HepG2 (cell line): ENCODE data around the gene TTLL8. TPM values are rescaled to one million over a fixed set of nuclear protein-coding genes. Genes with fewer than 3 reads are reported as not detected.

Source experiments
- ATAC-seq: fragments of 200-7000 bp; cut with Tn5 transposase; 3 replicates; pipeline ENCODE4 v1.9.1; 2020; ENCODE audit warnings: mild to moderate bottlenecking, moderate library complexity
- BruUV-seq: library from RNA; stranded (reverse); fragments of 400-500 nt; replicated peaks from 2 replicates; lab custom pipeline; 2021; lab: Mats Ljungman, UMichigan
- CTCF ChIA-PET: fragments of 300-600 bp; formaldehyde crosslinking; extraction: SDS; loops from one replicate; lab custom pipeline; 2021; ENCODE audit warnings: low total read pairs, inconsistent platforms, low intra/inter-chr PET ratio; lab: Yijun Ruan, JAX
- POLR2A ChIA-PET: fragments of 350-600 bp; sonication (Branson Sonifier 250); formaldehyde crosslinking; loops from one replicate; lab custom pipeline; 2020; ENCODE audit warnings: antibody characterized with exemption, inconsistent platforms; lab: Yijun Ruan, JAX
- DNase-seq: peaks from one replicate; pipeline ENCODE4 v3.0.0-alpha.2; 2015; ENCODE audit warnings: low spot score
- FAIRE-seq: peaks from 3 replicates; lab custom pipeline; 2011; peaks lifted over from hg19 to GRCh38; lab: Jason Lieb, UNC
- H2AFZ ChIP-seq: one replicate; pipeline ENCODE4 v1.6.1; 2011; ENCODE audit warnings: low read length, inconsistent platforms
- H3K27ac ChIP-seq: fragments of 300-600 bp; 3 replicates; pipeline ENCODE4 v1.8.0; 2011; ENCODE audit warnings: mixed run types, mild to moderate bottlenecking, mixed read lengths, low read length, inconsistent platforms; ENCODE audit not compliant: insufficient read depth; ENCODE audit errors: extremely low read length
- H3K27me3 ChIP-seq, 2 experiments: fragments of 200-600 bp in 1 of 2; 2 replicates in 1 of 2; 3 replicates in 1 of 2; pipeline versions ENCODE4 v1.6.0 to v1.8.0; 2011; ENCODE audit warnings: low read length in 2 of 2, mild to moderate bottlenecking in 2 of 2, moderate library complexity in 2 of 2, inconsistent platforms in 1 of 2; ENCODE audit not compliant: insufficient read depth in 2 of 2, control insufficient read depth in 1 of 2
- H3K36me3 ChIP-seq, 2 experiments: fragments of 200-600 bp in 1 of 2; replicated peaks in 1 of 2; 2 replicates in 1 of 2; 3 replicates in 1 of 2; pipeline versions ENCODE4 v1.5.1 to v1.8.0; 2011; ENCODE audit warnings: low read length in 2 of 2, inconsistent platforms in 1 of 2; ENCODE audit not compliant: insufficient read depth in 2 of 2, control insufficient read depth in 1 of 2
- H3K4me1 ChIP-seq: 2 replicates; pipeline ENCODE4 v1.5.1; 2012; ENCODE audit warnings: low read length, inconsistent platforms; ENCODE audit not compliant: insufficient read depth
- H3K4me2 ChIP-seq: 2 replicates; pipeline ENCODE4 v1.6.0; 2011; ENCODE audit warnings: low read depth, low read length, inconsistent platforms
- H3K4me3 ChIP-seq, 3 experiments: fragments of 200-600 bp in 1 of 3; sonication (generic), shearing (Covaris generic) in 1 of 3; replicated peaks in 1 of 3; 2 replicates each; pipeline ENCODE4 v1.5.1; 2011 to 2016; ENCODE audit warnings: low read length in 3 of 3, inconsistent platforms in 2 of 3, low read depth in 2 of 3, mild to moderate bottlenecking in 2 of 3, control low read depth in 1 of 3, mixed read lengths in 1 of 3; ENCODE audit not compliant: insufficient read depth in 1 of 3
- H3K79me2 ChIP-seq: one replicate; pipeline ENCODE4 v1.6.1; 2011; ENCODE audit warnings: low read length, inconsistent platforms; ENCODE audit not compliant: insufficient read depth
- H3K9ac ChIP-seq: 2 replicates; pipeline ENCODE4 v1.6.0; 2011; ENCODE audit warnings: mild to moderate bottlenecking, low read depth, low read length, inconsistent platforms; ENCODE audit not compliant: insufficient read depth
- H3K9me3 ChIP-seq: 2 replicates; pipeline ENCODE4 v1.5.1; 2012; ENCODE audit warnings: mild to moderate bottlenecking, low read length
- H4K20me1 ChIP-seq: 2 replicates; pipeline ENCODE4 v1.6.0; 2011; ENCODE audit warnings: inconsistent platforms, mild to moderate bottlenecking, low read length, moderate library complexity; ENCODE audit not compliant: insufficient read depth
- AFF4 ChIP-seq: sonication (generic); formaldehyde crosslinking; IDR thresholded peaks from 2 replicates; pipeline ENCODE4 v1.4.0; 2020; ENCODE audit warnings: missing genetic modification reagents
- AKAP8 ChIP-seq: sonication (generic); formaldehyde crosslinking; IDR thresholded peaks from 2 replicates; pipeline ENCODE4 v1.5.1; 2020; ENCODE audit warnings: mild to moderate bottlenecking, missing genetic modification reagents
- ATF6 ChIP-seq: sonication (generic); formaldehyde crosslinking; conservative IDR thresholded peaks from 2 replicates; pipeline ENCODE4 v1.4.0; 2020; ENCODE audit warnings: missing genetic modification reagents
- ATM ChIP-seq: fragments of 450-650 bp; IDR thresholded peaks from 2 replicates; pipeline ENCODE4 v1.7.1; 2017; ENCODE audit warnings: mild to moderate bottlenecking, borderline replicate concordance
- CEBPB ChIP-seq: IDR thresholded peaks from 2 replicates; pipeline ENCODE4 v1.6.1; 2011; ENCODE audit warnings: low read depth, low read length, improper control_type of control experiment, borderline replicate concordance
- HDAC6 ChIP-seq: fragments of 200-600 bp; sonication (generic); IDR thresholded peaks from 2 replicates; pipeline ENCODE4 v1.7.0; 2017; ENCODE audit warnings: mild to moderate bottlenecking, antibody characterized with exemption, low read length, low read depth
- JUN ChIP-seq: sonication (generic); formaldehyde crosslinking; IDR thresholded peaks from 2 replicates; pipeline ENCODE4 v1.4.0; 2020; ENCODE audit warnings: mild to moderate bottlenecking, missing genetic modification reagents
- KLF13 ChIP-seq: sonication (generic); formaldehyde crosslinking; IDR thresholded peaks from 2 replicates; pipeline ENCODE4 v1.4.0; 2020; ENCODE audit warnings: mild to moderate bottlenecking, missing genetic modification reagents
- PPARG ChIP-seq: conservative IDR thresholded peaks from 2 replicates; pipeline ENCODE4 v1.6.1; 2016; ENCODE audit warnings: missing biosample characterization, missing genetic modification reagents
- ZFP41 ChIP-seq: sonication (generic); formaldehyde crosslinking; IDR thresholded peaks from 2 replicates; pipeline ENCODE4 v1.4.0; 2020; ENCODE audit warnings: mild to moderate bottlenecking, missing genetic modification reagents, borderline replicate concordance
- WGBS: methylation state at CpG from one replicate; pipeline ENCODE4 v1.1.6; 2017; ENCODE audit warnings: low lambda C conversion rate; 5-methylcytosine and 5-hydroxymethylcytosine counted together
- in situ Hi-C: cut with HindIII; loops from 2 replicates; pipeline ENCODE4 v1.10.0; 2017; ENCODE audit warnings: low pct_unique_long_range_greater_than_20kb; ENCODE audit not compliant: extremely low pct_ligation_motif_present
- intact Hi-C: fragments of 100-400 bp; cut with micrococcal nuclease; formaldehyde crosslinking; loops from one replicate; pipeline ENCODE4 v1.10.0; 2022; ENCODE audit not compliant: unreplicated experiment
- polyA plus RNA-seq, 8 experiments: library from polyadenylated mRNA; depleted of rRNA in 3 of 8; stranded (reverse) in 7 of 8; unstranded in 1 of 8; fragments of >200 nt; fragmentation: Illumina TruSeq in 4 of 8; extraction: Trizol in 4 of 8; gene quantifications; 2 replicates each; pipeline versions ENCODE4 v1.2.1 to v1.2.3, GENCODE V29; 2011 to 2016; ENCODE audit warnings: low read depth in 4 of 8, missing spikeins in 1 of 8, mixed read lengths in 1 of 8; ENCODE audit not compliant: insufficient read depth in 1 of 8
- total RNA-seq, 5 experiments: library from RNA; depleted of rRNA; stranded (reverse); fragments of >200 nt; fragmentation: Illumina TruSeq; extraction: Trizol; gene quantifications; 2 replicates each; pipeline ENCODE4 v1.2.3, GENCODE V29; 2016; ENCODE audit warnings: low read depth in 1 of 5

The TTLL8 gene
- total and polyA plus RNA-seq, 2 of the 13 experiments (the other 11 are each of a cell fraction or from before 2014, with no cell fraction given), result not detected

GRCh38 chr22:50080077-50080465 lies 22.0 kb upstream of the TTLL8 start:
- TF ChIP-seq PPARG (CRISPR knock-in tag) (no peak), ZFP41 (CRISPR knock-in tag) (no peak), CEBPB (no peak), JUN (CRISPR knock-in tag) (no peak), HDAC6 (no peak), AFF4 (CRISPR knock-in tag) (no peak), KLF13 (CRISPR knock-in tag) (no peak), ATM (no peak), AKAP8 (CRISPR knock-in tag) (no peak), ATF6 (CRISPR knock-in tag) (no peak)
- ChIA-PET POLR2A (no interaction called here), CTCF (no interaction called here)
- H3K9me3 ChIP-seq, result no peaks in the 10 kb centered on the region
- WGBS, result 60% methylated on average over 8 of the region's 13 CpGs
- H3K27ac ChIP-seq, result no peak overlapping the region
- FAIRE-seq, result no peak
- in situ Hi-C loops, result no loop called here
- no peaks in the 10 kb centered on the region for H4K20me1 ChIP-seq
- no peaks in the 10 kb centered on the region for H3K36me3 ChIP-seq
- H3K4me1 ChIP-seq, result peaks cover 25% of the 10 kb centered on the region
- ATAC-seq, result no peak
- DNase-seq, result no peak
- H3K4me2 ChIP-seq, result no peak overlapping the region
- H2AFZ ChIP-seq, result no peak overlapping the region
- H3K9ac ChIP-seq, result no peak overlapping the region
- no TSS peak for BruUV-seq
- H3K79me2 ChIP-seq, result no peaks in the 10 kb centered on the region
- no peak overlapping the region for H3K4me3 ChIP-seq
- peaks cover 5 to 54% of the 10 kb centered on the region in 2 experiments; a peak in 4 of 5 replicates for H3K27me3 ChIP-seq
- intact Hi-C loops, result no loop called here
